ENCODE data around the gene NXNL2.

Gene NXNL2

GRCh38 chr9:88578121-88579049, 43.4 kb downstream of the NXNL2 start:
- peak; percentile 73 for DNase-seq (ENCODE audit: low spot score)

DNA sequence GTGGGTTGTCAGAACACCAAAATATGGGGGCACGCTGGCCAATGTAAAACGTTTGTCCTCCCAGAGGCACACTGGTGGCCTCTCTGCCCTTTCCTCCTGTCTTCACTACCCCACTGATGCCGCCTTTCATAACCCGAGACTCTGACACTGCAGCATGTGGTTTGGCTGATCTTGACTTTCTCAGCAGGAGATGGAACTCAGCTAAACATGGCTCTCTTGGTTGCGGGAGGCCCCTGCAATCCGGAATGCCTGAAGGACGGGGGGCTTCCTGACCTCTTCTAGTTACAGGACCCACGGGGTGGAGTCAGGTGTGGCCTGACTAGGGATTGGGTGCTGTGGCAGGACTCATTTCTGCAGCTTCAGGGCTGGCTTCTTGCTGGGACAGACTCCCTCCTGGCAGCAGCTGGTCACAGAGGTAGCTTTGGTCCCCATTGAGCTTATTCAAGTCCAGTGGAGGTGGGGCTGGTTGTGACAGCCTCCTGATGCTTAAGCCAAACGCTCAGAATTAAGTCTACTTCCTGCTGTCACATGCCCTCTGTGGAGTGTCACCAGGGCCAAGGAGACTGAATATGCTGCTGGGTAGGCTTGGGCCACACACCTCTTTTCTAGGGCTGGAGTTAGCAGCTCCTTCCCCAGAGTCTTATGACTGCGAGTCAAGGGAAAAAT, 44.2 kb downstream of the NXNL2 start:
- no peak for DNase-seq (ENCODE audit: low spot score)

DNA sequence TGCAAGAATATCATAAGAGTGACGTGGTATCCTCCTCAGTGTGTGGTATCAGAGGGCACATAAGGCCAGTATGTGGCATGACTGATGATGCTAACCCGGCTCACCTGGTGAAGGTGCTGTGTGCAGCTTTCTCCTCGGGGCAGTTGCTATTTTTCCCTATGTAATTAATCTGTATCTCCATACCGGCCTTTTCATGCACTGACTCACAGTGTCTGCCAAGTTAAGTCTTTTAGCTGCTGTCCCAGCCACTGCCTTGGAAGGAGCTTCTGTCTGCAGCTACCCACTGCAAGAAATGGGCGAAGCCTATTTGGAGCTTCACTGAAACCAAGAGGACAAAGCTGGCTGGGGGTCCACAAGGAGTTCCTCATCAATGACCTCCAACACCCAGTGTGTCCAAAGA, 46.0 kb downstream of the NXNL2 start:
- no peak for DNase-seq (ENCODE audit: low spot score)

GRCh38 chr9:88583901-88584596, 49.1 kb downstream of the NXNL2 start:
- no peak for DNase-seq (ENCODE audit: low spot score)

GRCh38 chr9:88585426-88585825, 50.4 kb downstream of the NXNL2 start:
- DNase-seq (ENCODE audit: low spot score) = no peak

DNA sequence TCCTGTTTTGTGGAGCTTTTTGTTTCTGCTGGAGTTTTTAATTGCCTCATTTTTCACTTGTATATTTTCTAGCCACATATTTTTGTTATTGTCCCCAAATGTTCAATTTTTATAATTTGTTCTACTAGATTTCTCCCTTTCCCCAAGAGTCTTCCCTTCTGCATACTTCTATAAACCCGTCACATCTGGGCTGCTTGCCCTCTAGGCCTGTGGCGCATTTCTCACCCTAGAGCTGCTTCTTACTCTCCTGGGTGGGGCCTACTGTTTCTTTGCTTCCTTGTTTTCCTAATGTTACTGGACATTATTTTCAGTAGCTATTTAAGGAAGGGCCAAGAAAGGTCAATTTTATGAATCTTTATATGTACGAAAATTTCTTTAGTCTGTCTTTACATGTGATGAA, 51.5 kb downstream of the NXNL2 start:
- DNase-seq (ENCODE audit: low spot score) = no peak

- no peak for DNase-seq (ENCODE audit: low spot score)
Observed at GRCh38 chr9:88587182-88587581, 52.2 kb downstream of the NXNL2 start.

GRCh38 chr9:88587885-88588649, 53.1 kb downstream of the NXNL2 start:
- no peak for DNase-seq (ENCODE audit: low spot score)

DNA sequence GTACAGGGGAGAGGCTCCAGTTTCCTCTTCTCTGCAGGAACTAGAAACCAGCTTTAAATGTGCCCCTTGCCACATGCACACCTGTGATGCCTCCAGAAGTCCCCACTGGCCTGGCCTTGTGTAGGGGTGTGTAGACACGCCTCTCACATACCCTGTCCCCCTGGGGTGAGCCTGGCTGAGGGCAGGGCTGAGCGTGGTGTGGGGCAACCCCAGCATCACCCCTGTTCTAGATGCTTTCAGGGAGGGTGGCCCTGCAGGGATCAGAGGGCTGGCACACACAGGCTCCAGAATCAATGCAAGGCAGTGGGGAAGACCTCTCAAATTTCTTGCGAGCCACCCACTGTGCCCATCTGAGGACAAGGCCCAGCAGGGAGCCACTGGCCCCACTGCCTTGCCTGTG, 54.7 kb downstream of the NXNL2 start:
- no peak for DNase-seq (ENCODE audit: low spot score)

GRCh38 chr9:88590558-88591146, 55.7 kb downstream of the NXNL2 start:
- DNase-seq (ENCODE audit: low spot score) = no peak

- no peak for DNase-seq (ENCODE audit: low spot score)
Observed at GRCh38 chr9:88593537-88594185, 58.7 kb downstream of the NXNL2 start.

Measured in globus pallidus (tissue), 1 donor.